GM12878 (cell line): Measurements from ENCODE around the gene ATP5F1D.

ENCODE experiments used
- CEBPB ChIP-seq, 2 experiments: fragments of 150-350 bp in 1 of 2; IDR thresholded peaks; 2 replicates each; pipeline ENCODE4 v1.6.1; 2012 to 2014; ENCODE audit warnings: low read depth in 2 of 2, low read length in 2 of 2, borderline replicate concordance in 1 of 2, inconsistent platforms in 1 of 2
- FOXM1 ChIP-seq: IDR thresholded peaks from 2 replicates; pipeline ENCODE4 v1.6.1; 2012; ENCODE audit warnings: low read depth, mild to moderate bottlenecking, inconsistent platforms, low read length, moderate library complexity
- GABPA ChIP-seq: IDR thresholded peaks from 2 replicates; pipeline ENCODE4 v1.6.1; 2014; ENCODE audit warnings: antibody characterized with exemption, low read depth, mild to moderate bottlenecking, inconsistent platforms
- MLLT1 ChIP-seq: fragments of 450-650 bp; IDR thresholded peaks from 2 replicates; pipeline ENCODE4 v1.6.1; 2016; ENCODE audit warnings: mild to moderate bottlenecking
- NR2C2 ChIP-seq: IDR thresholded peaks from 2 replicates; pipeline ENCODE4 v1.6.1; 2011; ENCODE audit warnings: borderline replicate concordance, low read depth; ENCODE audit not compliant: control insufficient read depth, insufficient read length
- POLR2AphosphoS2 ChIP-seq: IDR thresholded peaks from 2 replicates; pipeline ENCODE4 v1.6.1; 2011; ENCODE audit warnings: low read depth, mild to moderate bottlenecking, low read length, improper control_type of control experiment, moderate library complexity
- SIX5 ChIP-seq: IDR thresholded peaks from 2 replicates; pipeline ENCODE4 v1.6.1; 2011; ENCODE audit warnings: mild to moderate bottlenecking, low read depth, low read length, moderate library complexity; ENCODE audit not compliant: severe bottlenecking
- SRF ChIP-seq, 2 experiments: IDR thresholded peaks; 2 replicates each; pipeline ENCODE4 v1.6.1; 2011; ENCODE audit warnings: low read depth in 2 of 2, low read length in 2 of 2, mild to moderate bottlenecking in 1 of 2, moderate library complexity in 1 of 2
- TAF1 ChIP-seq: IDR thresholded peaks from 2 replicates; pipeline ENCODE4 v1.6.1; 2011; ENCODE audit warnings: mild to moderate bottlenecking, low read depth, low read length, borderline replicate concordance
- USF2 ChIP-seq: IDR thresholded peaks from 2 replicates; pipeline ENCODE4 v1.6.1; 2011; ENCODE audit warnings: low read depth, low read length, improper control_type of control experiment, borderline replicate concordance

- no peak for TF ChIP-seq SIX5
- TF ChIP-seq CEBPB (IDR thresholded peaks at IDR 0.05; ENCODE audit: borderline replicate concordance in 1 of 2, low read depth in 2 of 2, low read length in 2 of 2): no peak
- no peak for TF ChIP-seq GABPA
- no peak for TF ChIP-seq SRF (IDR thresholded peaks at IDR 0.05; ENCODE audit: low read depth in 2 of 2, low read length in 2 of 2)
- TF ChIP-seq POLR2AphosphoS2: no peak
- TF ChIP-seq NR2C2: no peak
- no peak for TF ChIP-seq MLLT1
- TF ChIP-seq TAF1: no peak
- TF ChIP-seq FOXM1: no peak
- TF ChIP-seq USF2: no peak
Measured at GRCh38 chr19:1224047-1224825, 17.3 kb upstream of the ATP5F1D start.
